Activated T-helper 1 cell treated with anti-CD3 and anti-CD28 coated beads, Interleukin-12 subunit alpha, Interleukin-12 subunit beta, Interleukin-2, Interleukin-4 antibody, amounts not matched to agents 30 ng/mL and 10 ng/mL and 1 ng/mL, durations not matched to agents 14 hours and 24 hours and 36 hours (primary cell): ENCODE measurements around the gene QRICH2. TPM values are rescaled to one million over a fixed set of nuclear protein-coding genes. Genes with fewer than 3 reads are reported as not detected.

Experiments used
- DNase-seq: peaks from one replicate; pipeline ENCODE4 v3.0.0; 2021; ENCODE audit warnings: low spot score
- H3K27ac Mint-ChIP-seq: one replicate; pipeline ENCODE4 v1.8.0; 2021; ENCODE audit warnings: mild to moderate bottlenecking, mixed read lengths
- H3K27me3 Mint-ChIP-seq: one replicate; pipeline ENCODE4 v1.8.0; 2022; ENCODE audit warnings: mild to moderate bottlenecking, moderate library complexity, mixed read lengths; ENCODE audit not compliant: insufficient read depth
- H3K36me3 Mint-ChIP-seq: one replicate; pipeline ENCODE4 v1.8.0; 2021; ENCODE audit warnings: low read depth, mixed read lengths
- H3K4me1 Mint-ChIP-seq: one replicate; pipeline ENCODE4 v1.8.0; 2021; ENCODE audit warnings: low read depth, mixed read lengths
- H3K4me3 Mint-ChIP-seq: one replicate; pipeline ENCODE4 v1.8.0; 2021; ENCODE audit warnings: mild to moderate bottlenecking, moderate library complexity, mixed read lengths
- H3K9me3 Mint-ChIP-seq: one replicate; pipeline ENCODE4 v1.8.0; 2021; ENCODE audit warnings: mixed read lengths
- intact Hi-C: fragments of 100-400 bp; cut with micrococcal nuclease; formaldehyde crosslinking; loops from one replicate; pipeline ENCODE4 v1.15.1; 2024
- total RNA-seq: library from RNA; stranded (reverse); gene quantifications from 2 replicates; pipeline ENCODE4 v1.2.3, GENCODE V29; 2022

Gene QRICH2
- total RNA-seq, 1 donor from 2014 or later: 3.3 TPM

GRCh38 chr17:76345377-76345974 is 37.4 kb upstream of the QRICH2 start:
- Mint-ChIP-seq H3K9me3 (no peaks in the 10 kb centered on the region), H3K27ac (no peak overlapping the region)
- intact Hi-C loops: no loop called here

GRCh38 chr17:76343106-76343505 is 35.0 kb upstream of the QRICH2 start:
- H3K4me1 Mint-ChIP-seq: no peaks in the 10 kb centered on the region
- H3K9me3 Mint-ChIP-seq: no peaks in the 10 kb centered on the region
- no peaks in the 10 kb centered on the region for H3K27me3 Mint-ChIP-seq
- H3K4me3 Mint-ChIP-seq: no peak overlapping the region
- intact Hi-C loops: no loop called here
- DNase-seq: no peak
- no peak overlapping the region for H3K27ac Mint-ChIP-seq
- H3K36me3 Mint-ChIP-seq: peaks cover 27% of the 10 kb centered on the region

More at GRCh38 chr17:76345377-76345974, 37.4 kb upstream of the QRICH2 start:
- Mint-ChIP-seq H3K36me3 (peaks cover 24% of the 10 kb centered on the region), H3K4me1 (no peaks in the 10 kb centered on the region), H3K27me3 (no peaks in the 10 kb centered on the region), H3K4me3 (no peak overlapping the region)
- no peak for DNase-seq

GRCh38 chr17:76341301-76341700 is 33.2 kb upstream of the QRICH2 start:
- no peak overlapping the region for H3K4me3 Mint-ChIP-seq
- intact Hi-C loops: no loop called here
- DNase-seq: no peak
- H3K27ac Mint-ChIP-seq: no peak overlapping the region
- no peaks in the 10 kb centered on the region for H3K9me3 Mint-ChIP-seq
- H3K36me3 Mint-ChIP-seq: peaks cover 16% of the 10 kb centered on the region
- H3K4me1 Mint-ChIP-seq: peaks cover 5% of the 10 kb centered on the region
- H3K27me3 Mint-ChIP-seq: no peaks in the 10 kb centered on the region

- Mint-ChIP-seq H3K27ac (no peak overlapping the region), H3K36me3 (peaks cover 14% of the 10 kb centered on the region), H3K9me3 (no peaks in the 10 kb centered on the region), H3K27me3 (no peaks in the 10 kb centered on the region), H3K4me3 (no peak overlapping the region), H3K4me1 (peaks cover 5% of the 10 kb centered on the region)
- DNase-seq: no peak
- intact Hi-C loops: no loop called here
Observed at GRCh38 chr17:76337413-76337777, 29.3 kb upstream of the QRICH2 start.

GRCh38 chr17:76336756-76337412 is 28.8 kb upstream of the QRICH2 start:
- no peak overlapping the region for H3K4me3 Mint-ChIP-seq
- H3K4me1 Mint-ChIP-seq: peaks cover 5% of the 10 kb centered on the region
- no peaks in the 10 kb centered on the region for H3K27me3 Mint-ChIP-seq
- no peaks in the 10 kb centered on the region for H3K9me3 Mint-ChIP-seq
- H3K36me3 Mint-ChIP-seq: peaks cover 10% of the 10 kb centered on the region
- no peak overlapping the region for H3K27ac Mint-ChIP-seq
- intact Hi-C loops: no loop called here
- no peak for DNase-seq

GRCh38 chr17:76335716-76336381 is 27.8 kb upstream of the QRICH2 start:
- intact Hi-C loops: no loop called here
- no peaks in the 10 kb centered on the region for H3K27me3 Mint-ChIP-seq
- H3K9me3 Mint-ChIP-seq: no peaks in the 10 kb centered on the region
- peaks cover 5% of the 10 kb centered on the region for H3K4me1 Mint-ChIP-seq
- no peak overlapping the region for H3K27ac Mint-ChIP-seq
- H3K4me3 Mint-ChIP-seq: no peak overlapping the region
- no peak for DNase-seq
- peaks cover 11% of the 10 kb centered on the region for H3K36me3 Mint-ChIP-seq

GRCh38 chr17:76333673-76334505 is 25.8 kb upstream of the QRICH2 start:
- no peaks in the 10 kb centered on the region for H3K9me3 Mint-ChIP-seq
- H3K27me3 Mint-ChIP-seq: no peaks in the 10 kb centered on the region
- no peak for DNase-seq
- no peak overlapping the region for H3K27ac Mint-ChIP-seq
- intact Hi-C loops: no loop called here
- H3K4me1 Mint-ChIP-seq: peaks cover 5% of the 10 kb centered on the region
- peaks cover 9% of the 10 kb centered on the region for H3K36me3 Mint-ChIP-seq
- H3K4me3 Mint-ChIP-seq: no peak overlapping the region

- H3K27me3 Mint-ChIP-seq: no peaks in the 10 kb centered on the region
- H3K4me1 Mint-ChIP-seq: no peaks in the 10 kb centered on the region
- H3K27ac Mint-ChIP-seq: no peak overlapping the region
- H3K36me3 Mint-ChIP-seq: peaks cover 21% of the 10 kb centered on the region
- intact Hi-C loops: no loop called here
- H3K9me3 Mint-ChIP-seq: no peaks in the 10 kb centered on the region
- H3K4me3 Mint-ChIP-seq: no peak overlapping the region
- no peak for DNase-seq
Observed at GRCh38 chr17:76331083-76331482, 23.0 kb upstream of the QRICH2 start.

GRCh38 chr17:76329664-76330063 is 21.6 kb upstream of the QRICH2 start:
- H3K9me3 Mint-ChIP-seq: no peaks in the 10 kb centered on the region
- H3K36me3 Mint-ChIP-seq: peaks cover 23% of the 10 kb centered on the region
- DNase-seq: no peak
- no peaks in the 10 kb centered on the region for H3K27me3 Mint-ChIP-seq
- intact Hi-C loops: no loop called here
- no peak overlapping the region for H3K4me3 Mint-ChIP-seq
- no peak overlapping the region for H3K27ac Mint-ChIP-seq
- H3K4me1 Mint-ChIP-seq: no peaks in the 10 kb centered on the region

- no peaks in the 10 kb centered on the region for H3K27me3 Mint-ChIP-seq
- H3K4me1 Mint-ChIP-seq: no peaks in the 10 kb centered on the region
- no peaks in the 10 kb centered on the region for H3K9me3 Mint-ChIP-seq
- DNase-seq: no peak
- H3K36me3 Mint-ChIP-seq: peaks cover 25% of the 10 kb centered on the region
- intact Hi-C loops: no loop called here
- H3K27ac Mint-ChIP-seq: no peak overlapping the region
- H3K4me3 Mint-ChIP-seq: no peak overlapping the region
Observed at GRCh38 chr17:76327696-76328095, 19.6 kb upstream of the QRICH2 start.

- H3K36me3 Mint-ChIP-seq: peaks cover 21% of the 10 kb centered on the region
- H3K4me1 Mint-ChIP-seq: no peaks in the 10 kb centered on the region
- H3K27ac Mint-ChIP-seq: no peak overlapping the region
- DNase-seq: no peak
- H3K27me3 Mint-ChIP-seq: no peaks in the 10 kb centered on the region
- no peak overlapping the region for H3K4me3 Mint-ChIP-seq
- no peaks in the 10 kb centered on the region for H3K9me3 Mint-ChIP-seq
- intact Hi-C loops: no loop called here
Observed at GRCh38 chr17:76326306-76326705, 18.2 kb upstream of the QRICH2 start.

- no peak for DNase-seq
- Mint-ChIP-seq H3K4me1 (peaks cover 10% of the 10 kb centered on the region), H3K9me3 (no peaks in the 10 kb centered on the region), H3K4me3 (no peak overlapping the region), H3K27ac (no peak overlapping the region), H3K36me3 (peaks cover 8% of the 10 kb centered on the region), H3K27me3 (no peaks in the 10 kb centered on the region)
- intact Hi-C loops: no loop called here
Observed at GRCh38 chr17:76318586-76318985, 10.5 kb upstream of the QRICH2 start.

- H3K36me3 Mint-ChIP-seq: peaks cover 10% of the 10 kb centered on the region
- DNase-seq: no peak
- no peaks in the 10 kb centered on the region for H3K27me3 Mint-ChIP-seq
- no peak overlapping the region for H3K4me3 Mint-ChIP-seq
- intact Hi-C loops: no loop called here
- H3K27ac Mint-ChIP-seq: no peak overlapping the region
- H3K4me1 Mint-ChIP-seq: peaks cover 10% of the 10 kb centered on the region
- H3K9me3 Mint-ChIP-seq: no peaks in the 10 kb centered on the region
Observed at GRCh38 chr17:76317535-76317934, 9.5 kb upstream of the QRICH2 start.
